Stomach (tissue), 9 donors: ENCODE results near the gene PICK1. TPM values are rescaled to one million over a fixed set of nuclear protein-coding genes. Genes with fewer than 3 reads are reported as not detected.

Experiments used
- DNase-seq, 2 donors: peaks; one replicate each; pipeline versions ENCODE4 v3.0.0 to v3.0.0-alpha.2; 2013 to 2019
- H3K27ac ChIP-seq, 5 donors: fragments of 200-600 bp in 4 of 5; sonication (generic) in 4 of 5; one replicate each; pipeline ENCODE4 v1.5.1; 2013 to 2019; ENCODE audit warnings: mild to moderate bottlenecking in 1 of 5, moderate library complexity in 1 of 5
- H3K27me3 ChIP-seq, 3 donors: fragments of 200-600 bp; sonication (generic); one replicate each; pipeline ENCODE4 v1.5.1; 2017 to 2019; ENCODE audit warnings: mixed run types in 1 of 3
- H3K36me3 ChIP-seq, 4 donors: fragments of 200-600 bp; sonication (generic); 1 replicate in 3 of 4; 2 replicates in 1 of 4; pipeline ENCODE4 v1.5.1; 2016 to 2019
- H3K4me1 ChIP-seq, 4 donors: fragments of 200-600 bp; sonication (generic); one replicate each; pipeline ENCODE4 v1.5.1; 2016 to 2019
- H3K4me3 ChIP-seq, 4 donors: fragments of 200-600 bp; sonication (generic) in 3 of 4; one replicate each; pipeline ENCODE4 v1.5.1; 2016 to 2019; ENCODE audit warnings: mild to moderate bottlenecking in 1 of 4
- H3K9me3 ChIP-seq, 4 donors: fragments of 200-600 bp; sonication (generic); one replicate each; pipeline ENCODE4 v1.5.1; 2016 to 2019
- CTCF ChIP-seq, 7 experiments: fragments of 450-650 bp in 4 of 7; fragments of 200-600 bp in 3 of 7; sonication (generic) in 3 of 7; IDR thresholded peaks; one replicate each; pipeline ENCODE4 v1.5.1; 2016 to 2019; ENCODE audit warnings: antibody characterized with exemption in 7 of 7, control low read depth in 2 of 7, mild to moderate bottlenecking in 1 of 7
- EP300 ChIP-seq: sonication (generic); formaldehyde crosslinking; IDR thresholded peaks from one replicate; pipeline ENCODE4 v1.6.1; 2017; ENCODE audit warnings: antibody characterized with exemption
- POLR2A ChIP-seq, 4 donors: fragments of 450-650 bp; IDR thresholded peaks; one replicate each; pipeline ENCODE4 v1.6.1; 2016; ENCODE audit warnings: antibody characterized with exemption in 4 of 4, control low read depth in 2 of 4, mild to moderate bottlenecking in 1 of 4, moderate library complexity in 1 of 4
- POLR2AphosphoS5 ChIP-seq, 3 donors: sonication (generic); formaldehyde crosslinking; IDR thresholded peaks; one replicate each; pipeline ENCODE4 v1.6.1; 2016; ENCODE audit warnings: antibody characterized with exemption in 3 of 3
- WGBS, 5 donors: extraction: QIAGEN DNeasy Blood & Tissue Kit in 3 of 5; methylation state at CpG; one replicate each; pipeline versions ENCODE4 v1.1.5 to v1.1.7; 2013 to 2018; 5-methylcytosine and 5-hydroxymethylcytosine counted together
- intact Hi-C: fragments of 100-400 bp; cut with DNase I; formaldehyde crosslinking; loops from one replicate; pipeline ENCODE4 v1.15.1; 2023; ENCODE audit warnings: low total_unique reads
- polyA plus RNA-seq, 3 donors: library from polyadenylated mRNA; stranded (reverse); fragments of 200-250 nt; gene quantifications; one replicate each; pipeline ENCODE4 v1.2.3, GENCODE V29; 2013
- total RNA-seq, 5 donors: library from RNA; depleted of rRNA; stranded (reverse); fragments of >200 nt; gene quantifications; one replicate each; pipeline versions ENCODE4 v1.1.0 to v1.2.3, GENCODE V29; 2014 to 2016
- donor health status: healthy with polysubstance abuse.
- donor health status: Bipolar disorder and iron deficiency.
- donor health status: healthy.

PICK1 gene
- total and polyA plus RNA-seq, 8 donors: 20.7 to 44.3 (median 27.0) TPM

- H3K27me3 ChIP-seq: peaks cover 0 to 65% (median 31%) of the 10 kb centered on the region in 3 donors
- 66 to 87% (median 82%) methylated on average over 8 to 25 of the region's 25 CpGs for WGBS, 5 donors
- intact Hi-C loops: no loop called here
- H3K4me3 ChIP-seq: no peak overlapping the region
- peaks cover 21 to 33% (median 27%) of the 10 kb centered on the region in 4 donors for H3K4me1 ChIP-seq
- H3K36me3 ChIP-seq: peaks cover 0 to 22% (median 10%) of the 10 kb centered on the region in 4 donors
- TF ChIP-seq EP300 (no peak), POLR2AphosphoS5 (IDR thresholded peaks at IDR 0.05) (no peak), POLR2A (IDR thresholded peaks at IDR 0.05) (no peak), CTCF (IDR thresholded peaks at IDR 0.05) (no peak)
- H3K27ac ChIP-seq: no peak overlapping the region
- no peaks in the 10 kb centered on the region for H3K9me3 ChIP-seq
- peak in 1 of 2 donors; percentile 38 for DNase-seq
These were observed 29.0 kb downstream of the PICK1 start for GRCh38 chr22:38086001-38086845.

DNA sequence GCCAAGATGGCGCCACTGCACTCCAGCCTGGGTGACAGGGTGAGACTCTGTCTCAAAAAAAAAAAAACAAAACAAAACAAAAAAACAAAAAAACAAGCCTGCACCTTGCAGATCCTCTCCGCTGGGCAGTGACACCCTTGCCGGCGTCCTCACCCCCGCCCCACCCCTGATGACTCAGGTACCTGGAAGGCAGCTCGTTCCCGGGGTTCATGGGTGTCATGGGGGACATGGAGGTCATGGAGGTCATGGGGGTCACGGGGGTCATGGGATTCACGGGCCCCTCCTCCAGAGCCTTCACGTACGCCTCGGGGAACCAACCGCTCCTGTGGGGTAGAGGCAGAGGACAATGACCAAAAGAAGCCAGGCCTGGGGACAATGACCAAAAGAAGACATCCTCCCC lies 29.7 kb downstream of the PICK1 start:
- H3K9me3 ChIP-seq: no peaks in the 10 kb centered on the region
- no peak overlapping the region for H3K4me3 ChIP-seq
- WGBS, 5 donors: 78 to 90% (median 87%) methylated on average over 13 of the region's 13 CpGs
- H3K36me3 ChIP-seq: peaks cover 0 to 23% (median 10%) of the 10 kb centered on the region in 4 donors
- peaks cover 0 to 58% (median 24%) of the 10 kb centered on the region in 3 donors for H3K27me3 ChIP-seq
- H3K27ac ChIP-seq: no peak overlapping the region
- H3K4me1 ChIP-seq: peaks cover 14 to 25% (median 20%) of the 10 kb centered on the region in 4 donors
- intact Hi-C loops: no loop called here
- TF ChIP-seq POLR2A (IDR thresholded peaks at IDR 0.05) (no peak), CTCF (IDR thresholded peaks at IDR 0.05) (no peak)
- DNase-seq: no peak

- Histone ChIP-seq H3K4me3 (no peak overlapping the region), H3K27ac (no peak overlapping the region), H3K36me3 (peaks cover 0 to 26% (median 10%) of the 10 kb centered on the region in 4 donors), H3K9me3 (no peaks in the 10 kb centered on the region), H3K4me1 (peaks cover 5 to 16% (median 11%) of the 10 kb centered on the region in 4 donors), H3K27me3 (peaks cover 0 to 49% (median 15%) of the 10 kb centered on the region in 3 donors)
- 92 to 96% (median 94%) methylated on average over 10 to 12 of the region's 12 CpGs for WGBS, 5 donors
- intact Hi-C loops: no loop called here
- TF ChIP-seq CTCF (IDR thresholded peaks at IDR 0.05): no peak
- TF ChIP-seq POLR2A (IDR thresholded peaks at IDR 0.05): no peak
- no peak for TF ChIP-seq EP300
- no peak for TF ChIP-seq POLR2AphosphoS5 (IDR thresholded peaks at IDR 0.05)
- no peak for DNase-seq
These were observed 30.7 kb downstream of the PICK1 start for GRCh38 chr22:38087855-38088254.

DNA sequence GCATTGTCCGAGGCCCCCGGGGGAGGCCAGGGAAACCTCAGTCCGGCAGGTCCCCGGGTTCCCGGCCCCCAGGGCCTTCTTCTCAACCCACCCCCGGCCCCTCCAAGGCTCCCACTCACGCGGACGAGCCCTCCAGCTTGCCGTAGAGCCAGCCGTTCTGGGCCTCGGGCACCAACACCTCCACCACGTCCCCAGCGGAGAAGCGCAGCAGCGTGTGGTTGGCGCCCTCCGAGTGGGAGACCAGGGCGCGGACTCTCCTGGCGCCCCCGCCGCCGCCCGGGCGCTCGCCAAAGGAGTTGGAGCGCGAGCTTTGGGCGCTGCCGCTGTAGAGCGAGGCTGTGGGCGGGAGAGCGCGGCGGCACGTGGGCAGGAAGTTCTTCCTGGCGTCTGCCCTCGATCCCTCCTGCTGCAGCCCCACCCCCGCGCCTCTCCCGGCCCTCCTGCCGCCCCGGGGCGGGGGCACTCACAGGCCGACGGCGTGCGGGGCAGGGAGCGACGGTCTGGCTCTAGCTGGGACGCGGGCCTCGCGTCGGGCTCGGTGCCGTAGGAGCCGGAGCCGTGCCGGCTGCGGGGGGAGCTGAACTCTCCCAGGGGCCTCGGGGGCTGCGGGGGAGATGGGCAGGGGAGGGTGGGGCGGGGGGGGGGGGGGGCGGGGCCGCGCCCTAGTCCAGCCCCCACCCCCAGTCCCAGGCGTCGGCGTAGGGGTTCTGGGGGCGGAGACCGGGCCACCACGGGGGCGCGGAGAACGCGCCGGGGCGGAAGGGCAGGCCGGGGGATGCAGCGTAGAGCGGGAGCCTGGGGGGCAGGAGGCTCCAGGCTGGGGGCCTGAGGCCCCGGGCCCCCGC lies 31.6 kb downstream of the PICK1 start:
- intact Hi-C loops: no loop called here
- Histone ChIP-seq H3K4me1 (peaks cover 5 to 14% (median 10%) of the 10 kb centered on the region in 4 donors), H3K4me3 (peak overlapping the region; percentile 18 to 30 (median 24)), H3K9me3 (no peaks in the 10 kb centered on the region), H3K27me3 (peaks cover 0 to 39% (median 12%) of the 10 kb centered on the region in 3 donors), H3K27ac (no peak overlapping the region), H3K36me3 (peaks cover 0 to 29% (median 10%) of the 10 kb centered on the region in 4 donors)
- WGBS, 5 donors: 26 to 65% (median 56%) methylated on average over 8 to 83 of the region's 85 CpGs
- DNase-seq: peak in 1 of 2 donors; percentile 45
- TF ChIP-seq CTCF (IDR thresholded peaks at IDR 0.05) (no peak), POLR2AphosphoS5 (IDR thresholded peaks at IDR 0.05) (no peak), POLR2A (IDR thresholded peaks at IDR 0.05) (no peak), EP300 (no peak)
